ENCODE data around the gene EFCAB14. TPM values are rescaled to one million over a fixed set of nuclear protein-coding genes. Genes with fewer than 3 reads are reported as not detected.

The EFCAB14 gene
- total and polyA plus RNA-seq, 10 of the 15 experiments (the other 5 are each of a cell fraction or from before 2014, with no cell fraction given): 7.8 to 66.0 (median 41.6) TPM

DNA sequence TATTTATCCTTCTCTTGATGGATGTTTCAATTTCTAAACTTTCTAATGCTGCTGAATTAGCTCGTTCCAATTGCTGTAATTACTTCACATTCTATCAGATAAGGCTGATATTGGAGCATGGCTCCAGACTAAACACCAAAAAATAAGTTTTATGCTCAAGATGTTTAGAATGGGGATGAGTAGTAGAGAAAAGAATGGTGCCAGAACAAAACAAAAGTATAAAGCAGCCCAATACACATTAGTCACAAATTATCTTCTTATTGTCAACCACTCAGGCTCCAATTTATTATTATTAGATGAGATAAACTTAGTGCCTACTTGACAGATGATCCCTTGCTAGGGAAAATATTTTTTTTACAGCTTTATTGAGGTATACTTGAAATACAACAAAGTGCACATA, 72.6 kb downstream of the EFCAB14 start:
- H2AFZ ChIP-seq (ENCODE audit: control insufficient read depth, low read depth, low read length): no peak overlapping the region
- SMC1A ChIA-PET (ENCODE audit: uncharacterized antibody, unreplicated experiment): no interaction called here
- H3K79me2 ChIP-seq (ENCODE audit: control insufficient read depth, insufficient read depth, low read length): no peaks in the 10 kb centered on the region
- in situ Hi-C loops (cut with MboI): no loop called here
- no peaks in the 10 kb centered on the region for H3K27me3 ChIP-seq (replicated peaks in 1 of 2; ENCODE audit: control insufficient read depth in 2 of 2, insufficient read depth in 2 of 2, low read length in 1 of 2)
- FAIRE-seq (no peak), DNase-seq (ENCODE audit: low read depth, low spot score) (no peak), ATAC-seq (no peak)
- POLR2A ChIA-PET: no interaction called here
- BruUV-seq (replicated peaks): no TSS peak
- H4K20me1 ChIP-seq (ENCODE audit: control insufficient read depth, insufficient read depth): no peaks in the 10 kb centered on the region
- RAD21 ChIA-PET (ENCODE audit: unreplicated experiment): no interaction called here
- no peak overlapping the region for H3K9ac ChIP-seq (ENCODE audit: control insufficient read depth, insufficient read depth, low read length)
- intact Hi-C loops (cut with micrococcal nuclease; ENCODE audit: unreplicated experiment): no loop called here
- no peaks in the 10 kb centered on the region for H3K4me1 ChIP-seq (ENCODE audit: control insufficient read depth, insufficient read depth, low read length)
- 100% methylated on average over 1 of the region's 1 CpG for WGBS (ENCODE audit: insufficient coverage, insufficient replicate concordance, low lambda C conversion rate, missing lambda C conversion rate)
- no peak overlapping the region for H3K4me3 ChIP-seq
- peaks cover 2% of the 10 kb centered on the region; the same call in 2 of the 3 replicates for H3K9me3 ChIP-seq (replicated peaks; ENCODE audit: control insufficient read depth, insufficient read depth, low read length)
- no peak overlapping the region for H3K27ac ChIP-seq (ENCODE audit: control insufficient read depth, insufficient read depth)
- H3K36me3 ChIP-seq (ENCODE audit: control insufficient read depth in 2 of 2, insufficient read depth in 2 of 2, low read length in 1 of 2): peaks cover 0 to 11% of the 10 kb centered on the region in 2 experiments; a peak in 3 of 4 replicates
- TF ChIP-seq ATF7 (IDR thresholded peaks at IDR 0.05; ENCODE audit: low read depth): no peak
- TF ChIP-seq, protein P1, sequence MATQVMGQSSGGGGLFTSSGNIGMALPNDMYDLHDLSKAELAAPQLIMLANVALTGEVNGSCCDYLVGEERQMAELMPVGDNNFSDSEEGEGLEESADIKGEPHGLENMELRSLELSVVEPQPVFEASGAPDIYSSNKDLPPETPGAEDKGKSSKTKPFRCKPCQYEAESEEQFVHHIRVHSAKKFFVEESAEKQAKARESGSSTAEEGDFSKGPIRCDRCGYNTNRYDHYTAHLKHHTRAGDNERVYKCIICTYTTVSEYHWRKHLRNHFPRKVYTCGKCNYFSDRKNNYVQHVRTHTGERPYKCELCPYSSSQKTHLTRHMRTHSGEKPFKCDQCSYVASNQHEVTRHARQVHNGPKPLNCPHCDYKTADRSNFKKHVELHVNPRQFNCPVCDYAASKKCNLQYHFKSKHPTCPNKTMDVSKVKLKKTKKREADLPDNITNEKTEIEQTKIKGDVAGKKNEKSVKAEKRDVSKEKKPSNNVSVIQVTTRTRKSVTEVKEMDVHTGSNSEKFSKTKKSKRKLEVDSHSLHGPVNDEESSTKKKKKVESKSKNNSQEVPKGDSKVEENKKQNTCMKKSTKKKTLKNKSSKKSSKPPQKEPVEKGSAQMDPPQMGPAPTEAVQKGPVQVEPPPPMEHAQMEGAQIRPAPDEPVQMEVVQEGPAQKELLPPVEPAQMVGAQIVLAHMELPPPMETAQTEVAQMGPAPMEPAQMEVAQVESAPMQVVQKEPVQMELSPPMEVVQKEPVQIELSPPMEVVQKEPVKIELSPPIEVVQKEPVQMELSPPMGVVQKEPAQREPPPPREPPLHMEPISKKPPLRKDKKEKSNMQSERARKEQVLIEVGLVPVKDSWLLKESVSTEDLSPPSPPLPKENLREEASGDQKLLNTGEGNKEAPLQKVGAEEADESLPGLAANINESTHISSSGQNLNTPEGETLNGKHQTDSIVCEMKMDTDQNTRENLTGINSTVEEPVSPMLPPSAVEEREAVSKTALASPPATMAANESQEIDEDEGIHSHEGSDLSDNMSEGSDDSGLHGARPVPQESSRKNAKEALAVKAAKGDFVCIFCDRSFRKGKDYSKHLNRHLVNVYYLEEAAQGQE (IDR thresholded peaks at IDR 0.05; ENCODE audit: low read depth, low read length): no peak
- TF ChIP-seq POLR2AphosphoS2 (IDR thresholded peaks at IDR 0.05; ENCODE audit: low read depth, low read length): no peak
- TF ChIP-seq RAD51 (IDR thresholded peaks at IDR 0.05): no peak
- TF ChIP-seq ZSCAN29 (IDR thresholded peaks at IDR 0.05): no peak
- no peak for TF ChIP-seq NR2F1 (conservative IDR thresholded peaks at IDR 0.05)
- no peak for TF ChIP-seq TARDBP (IDR thresholded peaks at IDR 0.05; ENCODE audit: borderline replicate concordance)
- CTCF ChIA-PET: no interaction called here
- H3K4me2 ChIP-seq (ENCODE audit: control insufficient read depth, insufficient read depth): no peak overlapping the region
